Left ventricle myocardium inferior (tissue), 1 donor: ENCODE results near the gene BTBD7. TPM values are rescaled to one million over a fixed set of nuclear protein-coding genes. Genes with fewer than 3 reads are reported as not detected.

ENCODE experiments used
- DNase-seq: peaks from one replicate; pipeline ENCODE4 v3.0.0-alpha.2; 2020
- H3K27ac ChIP-seq: fragments of 200-600 bp; replicated peaks from 2 replicates; pipeline ENCODE4 v1.8.0; 2021
- H3K27me3 ChIP-seq: fragments of 200-600 bp; 2 replicates; pipeline ENCODE4 v1.8.0; 2021; ENCODE audit warnings: low read depth
- H3K36me3 ChIP-seq: fragments of 200-600 bp; 2 replicates; pipeline ENCODE4 v1.8.0; 2021
- H3K4me1 ChIP-seq: fragments of 200-600 bp; 2 replicates; pipeline ENCODE4 v1.8.0; 2021
- H3K4me3 ChIP-seq: fragments of 200-600 bp; 2 replicates; pipeline ENCODE4 v1.8.0; 2021; ENCODE audit warnings: mild to moderate bottlenecking, moderate library complexity
- H3K9me3 ChIP-seq: fragments of 200-600 bp; replicated peaks from 2 replicates; pipeline ENCODE4 v1.8.0; 2021
- CTCF ChIP-seq: fragments of 200-600 bp; IDR thresholded peaks from 2 replicates; pipeline ENCODE4 v1.8.0; 2021; ENCODE audit warnings: antibody characterized with exemption, mild to moderate bottlenecking, borderline replicate concordance
- intact Hi-C: fragments of 100-400 bp; cut with micrococcal nuclease; formaldehyde crosslinking; loops from one replicate; pipeline ENCODE4 v1.11.0; 2022
- total RNA-seq: library from RNA; stranded (reverse); fragmentation: NEBNext Ultra II Directional; extraction: Animal tissue kit (Norgen Biotek cat#: 25700); gene quantifications from one replicate; pipeline ENCODE4 v1.2.1, GENCODE V29; 2021
- donor health status: DM: no; HTN: yes; CAD: no; lungs with severe emphysema.

The BTBD7 gene
- total RNA-seq, 1 donor from 2014 or later = 20.2 TPM

DNA sequence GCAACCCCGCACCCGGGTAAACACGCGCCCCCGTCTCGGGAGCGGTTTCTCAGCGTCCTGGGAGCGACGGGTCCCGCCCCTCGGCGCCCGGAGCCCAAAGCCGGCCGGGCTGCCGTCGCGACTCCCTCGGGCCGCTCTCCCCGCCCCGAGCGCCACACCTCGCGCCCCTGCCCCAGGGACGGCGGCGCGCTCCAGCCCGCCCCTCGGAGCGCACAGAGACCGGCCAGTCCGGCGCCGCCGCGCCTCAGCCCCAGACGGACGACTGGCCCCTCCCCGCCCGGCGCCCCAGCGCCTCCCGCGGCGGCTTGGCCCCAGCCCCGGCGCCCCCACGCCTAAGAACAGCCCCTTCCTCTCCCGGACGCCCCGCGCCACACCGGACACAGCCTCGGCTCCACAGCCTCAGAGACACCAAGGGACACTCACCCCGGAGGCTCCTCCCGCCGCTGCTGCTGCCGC, 411 bp downstream of the BTBD7 start:
- Histone ChIP-seq H3K9me3 (peaks cover 8% of the 10 kb centered on the region), H3K27ac (peak overlapping the region; percentile 99), H3K4me3 (peak overlapping the region; percentile 95), H3K4me1 (peaks cover 56% of the 10 kb centered on the region), H3K36me3 (peaks cover 8% of the 10 kb centered on the region), H3K27me3 (no peaks in the 10 kb centered on the region)
- intact Hi-C loops = no loop called here
- TF ChIP-seq CTCF = no peak
- peak; percentile 67 for DNase-seq

- H3K27ac ChIP-seq = peak overlapping the region; percentile 99
- peak overlapping the region; percentile 95 for H3K4me3 ChIP-seq
- no peaks in the 10 kb centered on the region for H3K27me3 ChIP-seq
- intact Hi-C loops = no loop called here
- H3K36me3 ChIP-seq = peaks cover 3% of the 10 kb centered on the region
- TF ChIP-seq CTCF = no peak
- H3K9me3 ChIP-seq = peaks cover 2% of the 10 kb centered on the region
- no peak for DNase-seq
- peaks cover 61% of the 10 kb centered on the region for H3K4me1 ChIP-seq
These were observed 974 bp downstream of the BTBD7 start for GRCh38 chr14:93331728-93332396.

- Histone ChIP-seq H3K36me3 (no peaks in the 10 kb centered on the region), H3K27me3 (no peaks in the 10 kb centered on the region), H3K4me3 (peak overlapping the region; percentile 95), H3K27ac (peak overlapping the region; percentile 99), H3K4me1 (peaks cover 62% of the 10 kb centered on the region), H3K9me3 (no peaks in the 10 kb centered on the region)
- no peak for TF ChIP-seq CTCF
- intact Hi-C loops = no loop called here
- DNase-seq = peak; percentile 33
These were observed 1.7 kb downstream of the BTBD7 start for GRCh38 chr14:93331002-93331727.

- no peak for TF ChIP-seq CTCF
- Histone ChIP-seq H3K9me3 (no peaks in the 10 kb centered on the region), H3K4me1 (peaks cover 62% of the 10 kb centered on the region), H3K36me3 (no peaks in the 10 kb centered on the region), H3K4me3 (peak overlapping the region; percentile 95), H3K27me3 (no peaks in the 10 kb centered on the region), H3K27ac (peak overlapping the region; percentile 99)
- no peak for DNase-seq
- intact Hi-C loops = no loop called here
These were observed 2.2 kb downstream of the BTBD7 start for GRCh38 chr14:93330609-93331000.

GRCh38 chr14:93329965-93330608, 2.7 kb downstream of the BTBD7 start:
- H3K36me3 ChIP-seq = no peaks in the 10 kb centered on the region
- peaks cover 65% of the 10 kb centered on the region for H3K4me1 ChIP-seq
- intact Hi-C loops = no loop called here
- no peaks in the 10 kb centered on the region for H3K27me3 ChIP-seq
- H3K4me3 ChIP-seq = no peak overlapping the region
- H3K9me3 ChIP-seq = no peaks in the 10 kb centered on the region
- DNase-seq = no peak
- H3K27ac ChIP-seq = no peak overlapping the region
- TF ChIP-seq CTCF = no peak
